DMS 273 (cell line): ENCODE results near the gene MAPT.
"Not testable (repeated sequence)": the region's sequence is repeated elsewhere in the genome, so short reads cannot be mapped to it uniquely, and the experiment has no call there.

Experiments
- DNase-seq: peaks from one replicate; lab custom pipeline; 2025; ENCODE audit not compliant: unreplicated experiment; lab: John Stamatoyannopoulos, UW

MAPT gene

GRCh38 chr17:46003907-46004748 is 109.8 kb downstream of the MAPT start:
- DNase-seq: peak; percentile 75

GRCh38 chr17:46006082-46006481 is 111.7 kb downstream of the MAPT start:
- DNase-seq: not testable (repeated sequence)

GRCh38 chr17:46007461-46007965 is 113.2 kb downstream of the MAPT start:
- no peak for DNase-seq

GRCh38 chr17:46008591-46008990 is 114.2 kb downstream of the MAPT start:
- no peak for DNase-seq

GRCh38 chr17:46009681-46010596 is 115.6 kb downstream of the MAPT start:
- no peak for DNase-seq

- DNase-seq: no peak
These were observed 116.3 kb downstream of the MAPT start for GRCh38 chr17:46010597-46011186.

GRCh38 chr17:46011711-46012505 is 117.6 kb downstream of the MAPT start:
- no peak for DNase-seq

- DNase-seq: no peak
These were observed 118.2 kb downstream of the MAPT start for GRCh38 chr17:46012506-46013079.

GRCh38 chr17:46013127-46013501 is 118.8 kb downstream of the MAPT start:
- no peak for DNase-seq

GRCh38 chr17:46013502-46014165 is 119.3 kb downstream of the MAPT start:
- no peak for DNase-seq

GRCh38 chr17:46019408-46019925 is 125.1 kb downstream of the MAPT start:
- DNase-seq: not testable (repeated sequence)

GRCh38 chr17:46020023-46020761 is 125.8 kb downstream of the MAPT start:
- DNase-seq: no peak

GRCh38 chr17:46020998-46021397 is 126.6 kb downstream of the MAPT start:
- DNase-seq: no peak

- not testable (repeated sequence) for DNase-seq
These were observed 129.0 kb downstream of the MAPT start for GRCh38 chr17:46023366-46023765.

GRCh38 chr17:46023783-46024388 is 129.5 kb downstream of the MAPT start:
- no peak for DNase-seq

GRCh38 chr17:46024590-46024989 is 130.2 kb downstream of the MAPT start:
- DNase-seq: no peak

GRCh38 chr17:46025060-46025459 is 130.7 kb downstream of the MAPT start:
- no peak for DNase-seq

- DNase-seq: peak; percentile 45
These were observed 131.3 kb downstream of the MAPT start for GRCh38 chr17:46025510-46026165.
